Parathyroid adenoma (tissue), 2 donors: ENCODE data around the gene AP3B2.
A peak's percentile ranks its signal among the peaks of the same experiment; 100 is the strongest.

ENCODE experiments used
- H2AFZ ChIP-seq: fragments of 300-600 bp; sonication (generic); one replicate; pipeline ENCODE4 v1.7.0; 2017; ENCODE audit warnings: antibody characterized with exemption, mild to moderate bottlenecking
- H3K27ac ChIP-seq: fragments of 300-600 bp; sonication (generic); one replicate; pipeline ENCODE4 v1.7.0; 2017
- H3K27me3 ChIP-seq: fragments of 300-600 bp; sonication (generic); one replicate; pipeline ENCODE4 v1.7.0; 2017; ENCODE audit warnings: low read length; ENCODE audit not compliant: control insufficient read depth, insufficient read depth
- H3K36me3 ChIP-seq: fragments of 300-600 bp; sonication (generic); one replicate; pipeline ENCODE4 v1.7.0; 2017; ENCODE audit warnings: low read length; ENCODE audit not compliant: control insufficient read depth, insufficient read depth
- H3K4me1 ChIP-seq: fragments of 300-600 bp; sonication (generic); one replicate; pipeline ENCODE4 v1.7.0; 2017; ENCODE audit warnings: control low read depth
- H3K4me2 ChIP-seq: fragments of 300-600 bp; sonication (generic); one replicate; pipeline ENCODE4 v1.7.0; 2017; ENCODE audit warnings: low read length
- H3K4me3 ChIP-seq: fragments of 300-600 bp; sonication (generic); one replicate; pipeline ENCODE4 v1.7.0; 2017; ENCODE audit warnings: low read depth, low read length
- H3K79me2 ChIP-seq: fragments of 300-600 bp; sonication (generic); one replicate; pipeline ENCODE4 v1.7.0; 2017; ENCODE audit warnings: control low read depth
- H3K9ac ChIP-seq: fragments of 300-600 bp; sonication (generic); one replicate; pipeline ENCODE4 v1.7.0; 2017; ENCODE audit warnings: mild to moderate bottlenecking
- H3K9me3 ChIP-seq: fragments of 300-600 bp; sonication (generic); one replicate; pipeline ENCODE4 v1.7.0; 2017; ENCODE audit warnings: low read length; ENCODE audit not compliant: control insufficient read depth
- TF ChIP-seq, protein P1 (sequence below): fragments of 300-600 bp; sonication (generic); IDR thresholded peaks from one replicate; pipeline ENCODE4 v1.7.0; 2017; ENCODE audit warnings: antibody characterized with exemption, mild to moderate bottlenecking
- donor health status: primary hyperparathyroidism.

AP3B2 gene

DNA sequence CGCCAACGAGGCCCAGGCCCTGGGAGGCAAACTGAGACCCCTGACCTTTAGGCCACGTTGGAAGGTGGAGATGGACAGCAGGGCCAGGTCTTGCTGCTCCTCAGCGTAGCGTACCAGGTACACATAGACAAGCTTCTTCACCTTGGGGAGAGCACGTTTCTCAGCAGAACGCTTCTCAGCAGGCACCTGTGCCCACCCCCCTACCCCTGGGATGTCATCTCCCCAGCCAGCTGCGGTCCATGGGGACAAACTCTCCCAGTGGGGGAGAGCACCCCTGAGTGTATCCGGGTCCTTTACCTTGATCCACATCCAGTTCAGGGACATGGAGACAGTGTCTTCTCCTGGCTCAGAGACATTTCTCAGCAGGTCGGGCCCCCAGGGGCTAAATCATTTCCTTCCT lies 21.0 kb downstream of the AP3B2 start:
- Histone ChIP-seq H3K79me2 (no peaks in the 10 kb centered on the region), H3K27ac (no peak overlapping the region), H3K9ac (no peak overlapping the region)

DNA sequence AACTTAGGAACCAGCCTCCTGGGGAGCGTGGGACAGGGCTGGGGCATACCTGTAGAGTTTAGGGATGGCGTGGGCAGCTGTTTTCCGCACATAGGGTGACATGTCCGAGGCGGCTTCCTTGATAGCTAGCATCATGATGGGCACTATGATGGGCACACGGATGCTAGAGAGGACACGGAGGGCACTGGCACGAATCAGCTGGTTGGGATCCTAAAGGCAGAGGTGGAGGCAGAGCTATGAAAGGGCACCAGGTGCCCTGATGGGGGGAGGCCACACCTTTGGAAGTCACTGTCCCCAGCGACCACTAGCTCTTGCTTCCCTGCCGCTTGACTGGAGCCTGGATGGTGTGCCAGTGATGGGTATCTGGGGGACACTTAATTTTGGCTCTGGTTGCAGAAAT lies 28.3 kb downstream of the AP3B2 start:
- Histone ChIP-seq H3K79me2 (no peaks in the 10 kb centered on the region), H3K4me2 (peak overlapping the region; percentile 47), H2AFZ (peak overlapping the region; percentile 33), H3K9ac (peak overlapping the region; percentile 89), H3K4me1 (peaks cover 12% of the 10 kb centered on the region), H3K9me3 (no peaks in the 10 kb centered on the region), H3K27me3 (no peaks in the 10 kb centered on the region), H3K4me3 (peak overlapping the region; percentile 63), H3K27ac (peak overlapping the region; percentile 99), H3K36me3 (no peaks in the 10 kb centered on the region)
- TF ChIP-seq, protein P1, sequence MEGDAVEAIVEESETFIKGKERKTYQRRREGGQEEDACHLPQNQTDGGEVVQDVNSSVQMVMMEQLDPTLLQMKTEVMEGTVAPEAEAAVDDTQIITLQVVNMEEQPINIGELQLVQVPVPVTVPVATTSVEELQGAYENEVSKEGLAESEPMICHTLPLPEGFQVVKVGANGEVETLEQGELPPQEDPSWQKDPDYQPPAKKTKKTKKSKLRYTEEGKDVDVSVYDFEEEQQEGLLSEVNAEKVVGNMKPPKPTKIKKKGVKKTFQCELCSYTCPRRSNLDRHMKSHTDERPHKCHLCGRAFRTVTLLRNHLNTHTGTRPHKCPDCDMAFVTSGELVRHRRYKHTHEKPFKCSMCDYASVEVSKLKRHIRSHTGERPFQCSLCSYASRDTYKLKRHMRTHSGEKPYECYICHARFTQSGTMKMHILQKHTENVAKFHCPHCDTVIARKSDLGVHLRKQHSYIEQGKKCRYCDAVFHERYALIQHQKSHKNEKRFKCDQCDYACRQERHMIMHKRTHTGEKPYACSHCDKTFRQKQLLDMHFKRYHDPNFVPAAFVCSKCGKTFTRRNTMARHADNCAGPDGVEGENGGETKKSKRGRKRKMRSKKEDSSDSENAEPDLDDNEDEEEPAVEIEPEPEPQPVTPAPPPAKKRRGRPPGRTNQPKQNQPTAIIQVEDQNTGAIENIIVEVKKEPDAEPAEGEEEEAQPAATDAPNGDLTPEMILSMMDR = no peak

More for the DNA sequence above, 21.0 kb downstream of the AP3B2 start:
- TF ChIP-seq, protein P1 = no peak
- H3K4me3 ChIP-seq = no peak overlapping the region
- H3K36me3 ChIP-seq = no peaks in the 10 kb centered on the region
- H3K9me3 ChIP-seq = no peaks in the 10 kb centered on the region
- no peak overlapping the region for H3K4me2 ChIP-seq
- no peaks in the 10 kb centered on the region for H3K4me1 ChIP-seq
- H2AFZ ChIP-seq = no peak overlapping the region
- H3K27me3 ChIP-seq = no peaks in the 10 kb centered on the region

DNA sequence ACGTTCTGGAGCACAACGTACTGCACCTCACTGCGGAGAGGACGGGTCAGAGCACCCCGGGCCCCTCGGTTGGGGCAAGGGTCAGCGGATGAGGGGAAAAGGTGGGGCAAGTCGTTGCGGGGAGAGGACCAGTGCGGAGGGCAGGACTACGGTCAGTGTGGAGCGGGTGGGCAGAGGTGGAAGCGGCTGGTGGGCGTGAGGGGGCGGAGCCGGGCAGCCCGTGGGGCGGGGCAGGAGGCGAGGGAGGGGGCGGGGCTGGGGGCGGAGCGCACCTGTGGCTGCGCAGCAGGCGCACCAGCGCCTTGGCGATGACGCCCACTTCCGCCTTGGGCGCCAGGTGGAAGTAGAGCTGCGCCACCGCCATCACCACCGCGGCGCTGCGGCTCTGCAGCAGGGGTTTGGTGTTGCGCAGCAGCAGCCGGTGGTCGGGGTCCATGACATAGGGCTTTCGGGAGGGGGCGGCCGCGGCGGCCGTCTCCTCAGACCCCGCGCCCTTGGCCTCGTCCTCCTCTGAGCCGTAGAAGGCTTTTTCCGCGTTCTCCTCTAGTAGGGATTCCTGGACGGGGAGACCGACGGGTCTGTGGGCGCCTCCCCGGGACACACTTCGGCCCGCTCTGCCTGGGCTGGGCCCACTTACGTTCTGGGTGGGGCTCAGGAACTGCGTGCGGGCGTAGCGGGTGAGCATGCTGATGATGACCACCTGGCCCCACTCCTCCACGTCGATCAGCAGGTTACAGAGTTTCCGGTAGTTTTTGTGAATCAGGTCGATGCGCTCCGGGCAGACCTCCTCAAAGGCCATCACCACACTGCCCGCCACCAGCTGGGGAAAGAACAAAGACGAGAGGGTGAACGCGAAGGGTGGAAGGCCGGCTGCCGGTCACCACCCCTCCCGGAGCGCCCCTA lies 29.2 kb downstream of the AP3B2 start:
- H3K4me2 ChIP-seq = peak overlapping the region; percentile 47
- H3K27me3 ChIP-seq = no peaks in the 10 kb centered on the region
- peak overlapping the region; percentile 62 for H2AFZ ChIP-seq
- H3K4me3 ChIP-seq = peak overlapping the region; percentile 63
- peak overlapping the region; percentile 53 for H3K9ac ChIP-seq
- H3K27ac ChIP-seq = peak overlapping the region; percentile 99
- no peaks in the 10 kb centered on the region for H3K36me3 ChIP-seq
- H3K9me3 ChIP-seq = no peaks in the 10 kb centered on the region
- H3K79me2 ChIP-seq = no peaks in the 10 kb centered on the region
- peaks cover 18% of the 10 kb centered on the region for H3K4me1 ChIP-seq
- TF ChIP-seq, protein P1 = peak; percentile 20

DNA sequence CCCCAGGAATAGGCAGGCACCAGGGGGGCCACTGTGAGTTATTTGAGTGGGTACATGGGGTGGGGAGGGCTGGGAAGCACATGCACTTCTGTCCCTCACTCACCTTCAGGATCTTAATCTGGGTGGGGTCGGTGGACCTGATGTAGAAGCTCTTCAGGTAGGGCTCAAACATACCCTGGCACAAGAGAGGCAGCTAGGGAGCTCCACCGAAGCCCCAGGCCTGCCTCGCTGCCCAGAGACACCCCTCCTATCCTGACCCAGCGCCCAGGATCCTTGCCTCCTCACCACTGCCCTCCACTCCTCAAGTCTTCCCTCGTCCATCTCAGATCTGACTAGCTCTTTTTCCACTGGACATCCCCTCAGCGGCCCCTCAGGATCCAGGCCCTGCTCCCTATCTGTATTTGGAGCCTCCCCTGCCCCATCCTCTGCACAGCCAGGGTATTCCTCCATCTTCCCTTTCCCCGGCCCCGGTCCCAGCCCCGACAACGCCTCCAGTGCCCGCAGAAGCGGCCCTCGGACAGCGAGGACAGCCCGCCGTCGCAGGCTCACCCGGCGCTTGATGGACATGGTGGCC lies 30.0 kb downstream of the AP3B2 start:
- Histone ChIP-seq H3K9ac (no peak overlapping the region), H3K9me3 (no peaks in the 10 kb centered on the region), H2AFZ (peak overlapping the region; percentile 62), H3K79me2 (no peaks in the 10 kb centered on the region), H3K4me2 (peak overlapping the region; percentile 42), H3K27ac (peak overlapping the region; percentile 99), H3K4me1 (peaks cover 22% of the 10 kb centered on the region), H3K4me3 (peak overlapping the region; percentile 40), H3K27me3 (no peaks in the 10 kb centered on the region), H3K36me3 (no peaks in the 10 kb centered on the region)
- TF ChIP-seq, protein P1 = no peak
